Caco-2 (cell line): ENCODE results near the gene CYB5RL. TPM values are rescaled to one million over a fixed set of nuclear protein-coding genes. Genes with fewer than 3 reads are reported as not detected.

ENCODE experiments used
- BruUV-seq: library from RNA; stranded (reverse); fragments of 400-500 nt; replicated peaks from 2 replicates; lab custom pipeline; 2021; lab: Mats Ljungman, UMichigan
- CTCF ChIA-PET: fragments of 300-600 bp; sonication (Branson Sonifier 250); formaldehyde crosslinking; loops from one replicate; lab custom pipeline; 2022; ENCODE audit warnings: antibody characterized with exemption; lab: Charles Lee
- POLR2A ChIA-PET: fragments of 300-600 bp; sonication (Branson Sonifier 250); formaldehyde crosslinking; loops from one replicate; lab custom pipeline; 2022; ENCODE audit warnings: antibody characterized with exemption; lab: Charles Lee
- DNase-seq, 2 experiments: peaks; one replicate each; pipeline versions ENCODE4 v3.0.0 to v3.0.0-alpha.2; 2020 to 2022
- H3K27me3 ChIP-seq: replicated peaks from 2 replicates; pipeline ENCODE4 v1.6.0; 2011; ENCODE audit warnings: low read length; ENCODE audit not compliant: control insufficient read depth, insufficient read depth
- H3K36me3 ChIP-seq: 2 replicates; pipeline ENCODE4 v1.5.1; 2011; ENCODE audit warnings: low read length; ENCODE audit not compliant: control insufficient read depth, insufficient read depth
- H3K4me1 ChIP-seq: fragments of 250-450 bp; sonication (Bioruptor Pico); 2 replicates; pipeline ENCODE4 v1.5.1; 2020; ENCODE audit warnings: mild to moderate bottlenecking
- H3K4me3 ChIP-seq: 2 replicates; pipeline ENCODE4 v1.5.1; 2011; ENCODE audit warnings: low read depth, mild to moderate bottlenecking, control low read depth, low read length
- H3K9me3 ChIP-seq: fragments of 250-450 bp; sonication (Bioruptor Pico); 2 replicates; pipeline ENCODE4 v1.5.1; 2020; ENCODE audit warnings: mild to moderate bottlenecking, moderate library complexity
- H3K27ac Mint-ChIP-seq: one replicate; pipeline ENCODE4 v1.8.0; 2022; ENCODE audit warnings: mixed read lengths; ENCODE audit not compliant: unreplicated experiment
- H3K27me3 Mint-ChIP-seq: one replicate; pipeline ENCODE4 v1.8.0; 2022; ENCODE audit warnings: mixed read lengths; ENCODE audit not compliant: insufficient read depth, unreplicated experiment
- H3K36me3 Mint-ChIP-seq: one replicate; pipeline ENCODE4 v1.8.0; 2022; ENCODE audit warnings: mild to moderate bottlenecking, mixed read lengths; ENCODE audit not compliant: insufficient read depth, unreplicated experiment
- H3K4me1 Mint-ChIP-seq: one replicate; pipeline ENCODE4 v1.8.0; 2022; ENCODE audit warnings: low read depth, mixed read lengths; ENCODE audit not compliant: unreplicated experiment
- H3K4me3 Mint-ChIP-seq: one replicate; pipeline ENCODE4 v1.8.0; 2022; ENCODE audit warnings: mild to moderate bottlenecking, moderate library complexity, mixed read lengths; ENCODE audit not compliant: unreplicated experiment
- H3K9me3 Mint-ChIP-seq: one replicate; pipeline ENCODE4 v1.8.0; 2022; ENCODE audit warnings: mixed read lengths; ENCODE audit not compliant: unreplicated experiment
- CTCF ChIP-seq, 2 experiments: fragments of 200-600 bp in 1 of 2; IDR thresholded peaks; 1 replicate in 1 of 2; 2 replicates in 1 of 2; pipeline versions ENCODE4 v1.5.1 to v1.8.0; 2011 to 2022; ENCODE audit warnings: antibody characterized with exemption in 1 of 2, control low read depth in 1 of 2, inconsistent platforms in 1 of 2, low read depth in 1 of 2, low read length in 1 of 2, mild to moderate bottlenecking in 1 of 2, moderate library complexity in 1 of 2; ENCODE audit not compliant: insufficient read depth in 1 of 2, severe bottlenecking in 1 of 2, unreplicated experiment in 1 of 2
- intact Hi-C: fragments of 100-400 bp; cut with micrococcal nuclease; formaldehyde crosslinking; loops from one replicate; pipeline ENCODE4 v1.10.0; 2022; ENCODE audit not compliant: unreplicated experiment
- total RNA-seq: library from RNA; stranded (reverse); gene quantifications from 2 replicates; pipeline ENCODE4 v1.2.3, GENCODE V29; 2022

Gene CYB5RL
- total RNA-seq, 1 experiment from 2014 or later = 10.0 TPM

GRCh38 chr1:54223441-54224202 is 23.8 kb upstream of the CYB5RL start:
- H3K27me3 ChIP-seq = no peaks in the 10 kb centered on the region
- Mint-ChIP-seq H3K27ac (no peak overlapping the region), H3K4me1 (no peaks in the 10 kb centered on the region), H3K4me3 (no peak overlapping the region), H3K9me3 (no peaks in the 10 kb centered on the region), H3K27me3 (no peaks in the 10 kb centered on the region), H3K36me3 (peaks cover 39% of the 10 kb centered on the region)
- CTCF ChIA-PET = no interaction called here
- intact Hi-C loops = no loop called here
- TF ChIP-seq CTCF (IDR thresholded peaks at IDR 0.05; ENCODE audit: insufficient read depth in 1 of 2, low read depth in 1 of 2, low read length in 1 of 2, severe bottlenecking in 1 of 2, unreplicated experiment in 1 of 2) = no peak
- DNase-seq = no peak
- H3K9me3 ChIP-seq = no peaks in the 10 kb centered on the region
- no TSS peak for BruUV-seq
- no peaks in the 10 kb centered on the region; the same call in 1 of the 2 replicates for H3K36me3 ChIP-seq
- POLR2A ChIA-PET = no interaction called here
- no peaks in the 10 kb centered on the region for H3K4me1 ChIP-seq
- no peak overlapping the region for H3K4me3 ChIP-seq

GRCh38 chr1:54222711-54223110 is 22.9 kb upstream of the CYB5RL start:
- peaks cover 43% of the 10 kb centered on the region for H3K36me3 Mint-ChIP-seq

GRCh38 chr1:54221867-54222484 is 22.1 kb upstream of the CYB5RL start:
- H3K9me3 Mint-ChIP-seq = no peaks in the 10 kb centered on the region
- CTCF ChIA-PET = no interaction called here
- H3K4me3 ChIP-seq = no peak overlapping the region
- POLR2A ChIA-PET = no interaction called here
- DNase-seq = no peak
- H3K4me3 Mint-ChIP-seq = no peak overlapping the region
- no peak overlapping the region for H3K27ac Mint-ChIP-seq
- no peaks in the 10 kb centered on the region for H3K27me3 Mint-ChIP-seq
- intact Hi-C loops = no loop called here
- no peaks in the 10 kb centered on the region for H3K4me1 ChIP-seq
- no peaks in the 10 kb centered on the region for H3K27me3 ChIP-seq
- no peaks in the 10 kb centered on the region for H3K4me1 Mint-ChIP-seq
- no peak for TF ChIP-seq CTCF (IDR thresholded peaks at IDR 0.05; ENCODE audit: insufficient read depth in 1 of 2, low read depth in 1 of 2, low read length in 1 of 2, severe bottlenecking in 1 of 2, unreplicated experiment in 1 of 2)
- no peaks in the 10 kb centered on the region for H3K9me3 ChIP-seq
- no TSS peak for BruUV-seq
- no peaks in the 10 kb centered on the region; the same call in 1 of the 2 replicates for H3K36me3 ChIP-seq
- H3K36me3 Mint-ChIP-seq = peaks cover 44% of the 10 kb centered on the region

More at GRCh38 chr1:54222711-54223110, 22.9 kb upstream of the CYB5RL start:
- no peaks in the 10 kb centered on the region for H3K4me1 ChIP-seq
- H3K9me3 ChIP-seq = no peaks in the 10 kb centered on the region
- no peaks in the 10 kb centered on the region for H3K27me3 ChIP-seq
- H3K27ac Mint-ChIP-seq = no peak overlapping the region
- H3K4me3 ChIP-seq = no peak overlapping the region
- no peaks in the 10 kb centered on the region for H3K27me3 Mint-ChIP-seq
- BruUV-seq = no TSS peak
- no peaks in the 10 kb centered on the region for H3K9me3 Mint-ChIP-seq
- intact Hi-C loops = no loop called here
- ChIA-PET POLR2A (no interaction called here), CTCF (no interaction called here)
- H3K36me3 ChIP-seq = no peaks in the 10 kb centered on the region; the same call in 1 of the 2 replicates
- TF ChIP-seq CTCF (IDR thresholded peaks at IDR 0.05; ENCODE audit: insufficient read depth in 1 of 2, low read depth in 1 of 2, low read length in 1 of 2, severe bottlenecking in 1 of 2, unreplicated experiment in 1 of 2) = no peak
- no peaks in the 10 kb centered on the region for H3K4me1 Mint-ChIP-seq
- no peak for DNase-seq
- H3K4me3 Mint-ChIP-seq = no peak overlapping the region
